Subcutaneous abdominal adipose tissue (tissue), 5 donors: ENCODE measurements around the gene OR7C2.
"Not testable (repeated sequence)": the region's sequence is repeated elsewhere in the genome, so short reads cannot be mapped to it uniquely, and the experiment has no call there.

ENCODE experiments used
- H3K27ac ChIP-seq: one replicate; pipeline ENCODE4 v1.7.0; 2013; ENCODE audit warnings: low read depth, mild to moderate bottlenecking, inconsistent platforms, low read length, moderate library complexity
- H3K27me3 ChIP-seq, 5 donors: one replicate each; pipeline ENCODE4 v1.7.0; 2013; ENCODE audit warnings: low read length in 5 of 5, inconsistent platforms in 1 of 5; ENCODE audit not compliant: control insufficient read depth in 5 of 5, insufficient read depth in 4 of 5
- H3K36me3 ChIP-seq, 5 donors: one replicate each; pipeline ENCODE4 v1.7.0; 2013; ENCODE audit warnings: low read length in 5 of 5; ENCODE audit not compliant: control insufficient read depth in 5 of 5, insufficient read depth in 5 of 5
- H3K4me1 ChIP-seq, 5 donors: one replicate each; pipeline ENCODE4 v1.7.0; 2013; ENCODE audit warnings: low read length in 5 of 5, mild to moderate bottlenecking in 3 of 5, moderate library complexity in 1 of 5; ENCODE audit not compliant: control insufficient read depth in 5 of 5, insufficient read depth in 5 of 5
- H3K4me3 ChIP-seq, 5 donors: one replicate each; pipeline ENCODE4 v1.7.0; 2013; ENCODE audit warnings: low read length in 5 of 5, low read depth in 1 of 5
- H3K9ac ChIP-seq, 5 donors: one replicate each; pipeline ENCODE4 v1.7.0; 2013; ENCODE audit warnings: low read length in 5 of 5, mild to moderate bottlenecking in 4 of 5, moderate library complexity in 3 of 5
- H3K9me3 ChIP-seq, 5 donors: one replicate each; pipeline ENCODE4 v1.7.0; 2013; ENCODE audit warnings: low read length in 5 of 5; ENCODE audit not compliant: control insufficient read depth in 5 of 5
- donor health status: healthy.
- donor health status: healthy.
- donor health status: healthy.
- donor health status: healthy.
- donor health status: healthy.

The OR7C2 gene

DNA sequence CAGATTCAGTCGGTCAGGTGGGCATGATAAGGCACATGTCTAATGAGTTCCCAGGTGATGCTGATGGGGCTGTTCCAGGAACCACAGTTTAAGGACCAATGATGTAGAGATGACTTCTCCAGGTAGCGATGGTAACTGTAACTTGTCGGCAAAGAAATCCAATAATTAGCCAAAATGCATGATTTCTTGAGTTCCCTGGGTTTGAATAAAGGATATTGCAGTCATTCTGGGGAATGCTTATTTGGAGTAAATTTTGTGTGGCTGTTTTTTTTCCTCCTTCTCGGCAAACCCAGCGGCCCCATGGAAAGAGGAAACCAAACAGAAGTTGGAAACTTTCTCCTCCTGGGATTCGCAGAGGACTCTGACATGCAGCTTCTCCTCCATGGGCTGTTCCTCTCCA lies at the start of gene OR7C2:
Gene OR7C2, plus strand, starts transcription at position 301 of the 400 bp plus-strand sequence. Its CDS starts 0 bp downstream, at position 301.
- Histone ChIP-seq H3K4me3 (no peak within 1 kb of the TSS), H3K9me3 (no peaks in the 10 kb centered on the region), H3K36me3 (no peaks in the 10 kb centered on the region), H3K9ac (no peak within 1 kb of the TSS), H3K27ac (no peak within 1 kb of the TSS), H3K4me1 (no peaks in the 10 kb centered on the region), H3K27me3 (no peaks in the 10 kb centered on the region)

DNA sequence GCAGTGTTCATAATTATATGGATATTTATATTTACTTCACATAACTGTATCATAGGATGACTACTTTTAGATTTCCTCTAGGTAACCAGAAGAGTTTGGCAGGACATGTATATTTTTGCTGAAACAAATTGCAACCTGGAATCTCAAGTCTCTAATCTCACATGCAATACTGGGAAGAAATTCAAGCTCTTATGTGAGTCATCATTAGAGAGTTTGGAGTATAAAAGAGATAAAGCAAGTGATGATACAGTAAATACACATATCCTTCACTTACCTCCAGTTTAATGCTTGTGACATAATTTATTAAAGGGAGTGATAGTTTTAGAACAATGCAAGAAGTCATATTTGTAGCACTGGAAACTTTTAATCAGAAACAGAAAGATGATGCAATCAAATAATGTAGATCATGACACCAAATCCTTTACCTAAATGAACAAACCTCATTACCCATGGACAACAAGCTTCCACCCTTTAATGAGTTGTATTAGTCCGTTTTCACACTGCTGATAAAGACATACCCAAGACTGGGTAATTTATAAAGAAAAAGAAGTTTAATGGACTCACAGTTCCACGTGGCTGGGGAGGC lies 39.5 kb upstream of the OR7C2 start:
- H3K9ac ChIP-seq = no peak overlapping the region
- H3K4me1 ChIP-seq = no peaks in the 10 kb centered on the region
- peaks cover 0 to 6% (median 0%) of the 10 kb centered on the region in 5 donors for H3K27me3 ChIP-seq
- no peaks in the 10 kb centered on the region for H3K9me3 ChIP-seq
- H3K36me3 ChIP-seq = no peaks in the 10 kb centered on the region
- H3K4me3 ChIP-seq = no peak overlapping the region
- no peak overlapping the region for H3K27ac ChIP-seq

DNA sequence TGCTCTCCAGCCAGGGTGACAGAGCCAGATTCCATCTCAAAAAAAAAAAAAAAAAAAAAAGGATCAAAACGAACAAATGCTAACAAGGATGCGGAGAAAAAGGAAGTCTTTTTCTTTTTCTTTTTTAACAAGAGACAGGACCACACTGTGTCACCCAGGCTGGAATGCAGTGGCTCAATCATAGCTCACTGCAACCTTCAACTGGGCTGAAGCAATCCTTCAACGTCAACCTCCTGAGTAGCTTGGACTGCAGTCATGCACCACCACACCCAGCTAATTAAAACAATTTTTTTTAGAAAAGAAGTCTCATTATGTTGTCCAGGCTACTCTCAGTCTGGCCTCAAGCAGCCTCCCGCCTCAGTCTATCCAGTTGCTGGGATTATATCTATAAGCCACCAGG lies 34.6 kb upstream of the OR7C2 start:
- peaks cover 0 to 5% (median 0%) of the 10 kb centered on the region in 5 donors for H3K27me3 ChIP-seq
- no peaks in the 10 kb centered on the region for H3K9me3 ChIP-seq
- no peak overlapping the region for H3K9ac ChIP-seq
- H3K4me1 ChIP-seq = no peaks in the 10 kb centered on the region
- H3K27ac ChIP-seq = no peak overlapping the region
- no peak overlapping the region for H3K4me3 ChIP-seq
- H3K36me3 ChIP-seq = no peaks in the 10 kb centered on the region

DNA sequence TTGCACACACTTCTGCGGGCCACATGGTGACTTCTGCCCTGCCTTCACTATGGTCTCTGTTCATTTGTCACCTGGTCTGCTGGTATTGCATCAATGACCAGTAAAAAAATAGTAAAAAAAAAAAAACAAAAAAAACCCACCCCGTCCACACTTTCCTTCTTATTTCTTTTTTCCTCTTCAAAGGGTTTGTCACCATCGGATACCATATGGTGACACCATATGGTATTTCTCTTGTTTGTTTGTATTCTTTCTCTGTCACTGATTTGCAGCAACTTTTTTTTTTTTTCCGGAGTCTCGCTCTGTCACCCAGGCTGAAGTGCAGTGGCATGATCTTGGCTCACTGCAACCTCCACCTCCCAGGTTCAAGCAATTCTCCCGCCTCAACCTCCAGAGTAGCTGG lies 26.2 kb upstream of the OR7C2 start:
- Histone ChIP-seq H3K9ac (no peak overlapping the region), H3K27ac (no peak overlapping the region), H3K27me3 (peaks cover 0 to 11% (median 4%) of the 10 kb centered on the region in 5 donors), H3K36me3 (no peaks in the 10 kb centered on the region), H3K4me1 (no peaks in the 10 kb centered on the region), H3K9me3 (peaks cover 0 to 11% (median 0%) of the 10 kb centered on the region in 5 donors), H3K4me3 (no peak overlapping the region)

DNA sequence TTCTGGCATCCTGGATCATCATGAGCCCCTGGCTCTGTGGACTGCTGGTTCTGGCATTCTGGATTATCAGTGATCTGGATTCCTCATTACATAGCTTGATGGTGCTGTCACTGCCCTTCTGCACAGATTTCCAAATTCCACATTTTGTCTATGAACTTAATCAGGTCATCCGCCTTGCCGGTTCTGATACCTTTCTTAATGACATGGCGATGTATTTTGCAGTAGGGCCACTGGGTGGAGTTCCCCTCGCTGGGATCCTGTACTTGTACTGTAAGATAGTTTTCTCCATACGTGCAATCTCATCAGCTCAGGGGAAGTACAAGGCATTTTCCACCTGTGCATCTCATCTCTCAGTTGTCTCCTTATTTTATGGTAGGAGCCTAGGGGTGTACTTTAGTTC lies 24.4 kb upstream of the OR7C2 start:
- Histone ChIP-seq H3K27ac (no peak overlapping the region), H3K9me3 (peaks cover 0 to 11% (median 0%) of the 10 kb centered on the region in 5 donors), H3K4me1 (no peaks in the 10 kb centered on the region), H3K9ac (no peak overlapping the region), H3K4me3 (no peak overlapping the region), H3K27me3 (peaks cover 0 to 11% (median 4%) of the 10 kb centered on the region in 5 donors), H3K36me3 (no peaks in the 10 kb centered on the region)

DNA sequence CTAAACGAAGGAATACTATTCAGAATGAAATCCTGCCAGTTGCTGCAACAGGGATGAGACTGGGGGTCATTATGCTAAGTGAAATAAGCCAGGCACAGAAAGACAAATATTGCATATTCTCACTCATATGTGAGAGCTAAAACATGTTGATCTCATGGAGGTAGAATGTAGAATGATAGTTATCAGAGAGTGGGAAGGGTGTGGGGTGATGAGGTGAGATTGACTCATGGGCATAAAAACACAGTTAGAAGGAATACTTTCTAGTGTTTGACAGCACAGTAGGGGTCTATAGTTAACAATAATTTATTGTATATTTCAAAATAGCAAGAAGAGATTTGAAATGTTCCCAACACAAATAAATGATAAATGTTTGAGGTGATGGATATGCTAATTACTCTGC lies 7.8 kb upstream of the OR7C2 start:
- H3K4me3 ChIP-seq = no peak overlapping the region
- peaks cover 0 to 4% (median 2%) of the 10 kb centered on the region in 5 donors for H3K9me3 ChIP-seq
- no peak overlapping the region for H3K27ac ChIP-seq
- no peak overlapping the region for H3K9ac ChIP-seq
- H3K27me3 ChIP-seq = peaks cover 0 to 4% (median 0%) of the 10 kb centered on the region in 5 donors
- H3K4me1 ChIP-seq = no peaks in the 10 kb centered on the region
- no peaks in the 10 kb centered on the region for H3K36me3 ChIP-seq

DNA sequence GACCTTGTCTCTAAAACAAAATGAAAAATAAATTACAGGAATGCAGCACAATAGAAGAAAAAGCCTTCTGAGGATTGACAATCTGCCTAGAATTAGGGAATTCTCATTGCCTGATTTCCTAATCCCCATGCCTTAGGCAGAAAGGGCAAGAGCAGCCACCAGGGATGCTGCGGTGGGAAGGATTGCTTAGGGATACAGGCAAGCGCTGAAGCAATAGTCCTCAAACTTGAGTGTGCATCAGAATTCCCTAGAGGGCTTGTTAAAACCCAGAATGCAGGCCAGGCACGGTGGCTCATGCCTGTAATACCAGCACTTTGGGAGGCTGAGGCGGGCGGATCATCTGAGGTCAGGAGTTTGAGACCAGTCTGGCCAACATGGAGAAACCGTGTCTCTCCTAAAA lies 1.0 kb upstream of the OR7C2 start:
- Histone ChIP-seq H3K27ac (no peak overlapping the region), H3K36me3 (no peaks in the 10 kb centered on the region), H3K9me3 (no peaks in the 10 kb centered on the region), H3K4me3 (no peak overlapping the region), H3K27me3 (no peaks in the 10 kb centered on the region), H3K9ac (no peak overlapping the region), H3K4me1 (no peaks in the 10 kb centered on the region)

DNA sequence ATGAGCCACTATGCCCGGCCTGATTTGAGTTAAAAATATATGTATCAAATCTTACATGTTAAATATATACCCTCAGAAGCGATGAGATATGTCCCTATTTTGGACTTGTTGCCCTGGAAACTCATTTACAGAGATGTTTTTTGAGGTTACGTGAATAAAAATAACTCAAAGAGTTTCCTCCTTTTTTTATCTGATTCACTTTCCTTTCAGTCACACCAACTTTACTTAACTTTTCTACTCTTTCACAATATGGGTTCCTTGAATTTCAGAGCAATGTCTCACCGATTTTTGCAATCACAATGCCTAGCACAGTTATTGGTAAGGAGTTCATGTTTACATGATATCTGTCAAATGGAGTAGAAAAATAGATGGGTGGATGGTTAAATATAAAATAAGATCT lies 2.3 kb downstream of the OR7C2 start:
- no peaks in the 10 kb centered on the region for H3K4me1 ChIP-seq
- no peak overlapping the region for H3K9ac ChIP-seq
- H3K36me3 ChIP-seq = no peaks in the 10 kb centered on the region
- no peaks in the 10 kb centered on the region for H3K27me3 ChIP-seq
- no peak overlapping the region for H3K27ac ChIP-seq
- no peak overlapping the region for H3K4me3 ChIP-seq
- no peaks in the 10 kb centered on the region for H3K9me3 ChIP-seq

DNA sequence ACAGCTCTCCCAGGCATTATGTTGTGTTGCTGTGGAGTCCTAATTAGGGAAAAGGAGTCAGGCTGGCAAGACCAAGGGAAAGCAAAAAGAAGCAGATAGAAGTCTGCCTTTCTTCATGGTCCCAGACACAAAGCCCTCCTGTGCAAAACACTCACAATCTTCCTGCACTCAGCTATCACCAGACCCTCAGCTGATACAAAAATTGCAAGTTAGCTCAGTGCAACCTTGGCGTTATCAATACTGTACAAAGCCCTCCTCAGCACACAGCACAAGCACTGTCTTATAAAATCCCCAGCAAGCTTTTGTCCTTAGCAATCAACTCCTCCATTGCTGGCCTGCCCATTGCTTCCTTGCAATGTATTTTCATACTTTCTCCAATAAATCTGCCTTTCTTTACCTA lies 3.2 kb downstream of the OR7C2 start:
- no peak overlapping the region for H3K4me3 ChIP-seq
- H3K27me3 ChIP-seq = no peaks in the 10 kb centered on the region
- no peak overlapping the region for H3K9ac ChIP-seq
- no peaks in the 10 kb centered on the region for H3K4me1 ChIP-seq
- no peak overlapping the region for H3K27ac ChIP-seq
- H3K9me3 ChIP-seq = no peaks in the 10 kb centered on the region
- no peaks in the 10 kb centered on the region for H3K36me3 ChIP-seq

DNA sequence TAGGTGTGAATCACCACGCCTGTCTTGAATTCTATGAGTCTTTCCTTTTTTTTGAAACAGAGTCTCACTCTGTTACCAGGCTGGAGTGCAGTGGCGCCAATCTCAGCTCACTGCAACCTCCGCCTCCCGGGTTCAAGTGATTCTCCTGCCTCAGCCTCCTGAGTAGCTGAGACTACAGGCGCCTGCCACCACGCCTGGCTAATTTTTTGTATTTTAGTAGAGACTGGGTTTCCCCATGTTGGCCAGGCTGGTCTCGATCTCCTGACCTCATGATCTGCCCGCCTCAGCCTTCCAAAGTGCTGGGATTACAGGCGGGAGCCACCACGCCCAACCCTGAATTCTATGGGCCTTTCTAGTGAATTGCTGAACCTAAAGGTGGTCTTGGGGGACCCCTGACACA lies 8.1 kb downstream of the OR7C2 start:
- H3K27ac ChIP-seq, H3K4me1 ChIP-seq, H3K36me3 ChIP-seq, H3K9me3 ChIP-seq, H3K9ac ChIP-seq, H3K4me3 ChIP-seq: not testable (repeated sequence)
- H3K27me3 ChIP-seq = peaks cover 1 to 10% (median 8%) of the 10 kb centered on the region in 5 donors
